HG03521 (cell line): Measurements from ENCODE around the gene LMCD1.
"Not testable (repeated sequence)": the region's sequence is repeated elsewhere in the genome, so short reads cannot be mapped to it uniquely, and the experiment has no call there.

ENCODE experiments used
- ATAC-seq: cut with Tn5 transposase; IDR thresholded peaks from one replicate; pipeline ENCODE4 v1.9.1; 2021; ENCODE audit warnings: mild to moderate bottlenecking, moderate library complexity; ENCODE audit not compliant: unreplicated experiment

LMCD1 gene

DNA sequence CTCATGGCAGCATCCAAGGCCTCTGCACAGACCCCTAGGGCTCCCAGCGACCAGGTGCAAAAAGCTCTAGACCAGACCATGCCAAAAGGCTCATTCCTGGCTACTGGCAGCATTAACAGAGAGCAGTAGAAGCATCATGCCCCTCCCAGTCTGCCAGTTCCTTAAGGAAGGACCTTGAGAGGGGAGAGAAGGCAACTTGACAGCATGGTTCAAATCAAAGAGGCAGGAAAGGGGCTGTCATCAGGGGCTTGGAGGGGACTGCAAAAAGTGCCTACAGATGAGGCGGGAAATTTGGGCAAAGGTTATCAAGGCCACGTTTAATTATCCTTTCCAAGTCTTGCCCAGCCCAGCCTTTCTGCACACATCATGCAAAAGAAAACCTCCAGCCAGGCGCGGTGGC, 78.3 kb downstream of the LMCD1 start:
- ATAC-seq: no peak

DNA sequence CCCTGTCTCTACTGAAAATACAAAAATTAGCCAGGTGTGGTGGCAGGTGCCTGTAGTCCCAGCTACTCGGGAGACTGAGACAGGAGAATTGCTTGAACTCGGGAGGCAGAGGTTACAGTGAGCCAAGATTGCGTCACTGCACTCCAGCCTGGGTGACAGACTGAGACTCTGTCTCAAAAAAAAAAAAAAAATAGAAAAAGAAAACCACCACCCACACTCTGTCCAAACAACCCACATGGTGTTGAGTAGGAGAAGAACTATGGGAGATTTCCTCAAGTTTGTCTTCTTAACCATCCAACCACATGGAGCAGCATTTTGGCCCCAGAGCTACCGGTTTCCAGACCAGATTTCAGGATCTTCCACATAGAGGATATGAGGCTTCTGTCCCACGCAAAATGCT, 78.8 kb downstream of the LMCD1 start:
- ATAC-seq: not testable (repeated sequence)

DNA sequence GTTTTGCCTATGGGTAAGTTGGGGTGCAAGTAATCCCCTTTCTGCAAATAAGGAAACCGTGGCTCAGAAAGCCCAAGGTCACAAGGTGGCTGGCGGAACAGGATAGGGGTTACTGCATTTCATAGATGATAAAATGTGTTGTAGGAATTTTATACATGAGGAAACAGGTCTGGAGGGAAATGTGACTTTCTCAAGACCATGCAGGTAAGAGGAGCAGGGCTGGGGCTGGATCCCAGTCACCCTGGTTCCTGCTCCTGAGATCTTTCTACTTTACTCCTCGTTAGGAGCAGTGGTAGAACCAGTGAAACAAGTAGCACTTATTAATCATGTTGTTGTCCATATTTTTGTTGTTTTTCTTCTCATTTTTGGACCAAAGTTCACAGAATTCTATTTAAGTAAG, 79.8 kb downstream of the LMCD1 start:
- ATAC-seq: no peak

GRCh38 chr3:8581806-8582445, 80.3 kb downstream of the LMCD1 start:
- ATAC-seq: no peak

DNA sequence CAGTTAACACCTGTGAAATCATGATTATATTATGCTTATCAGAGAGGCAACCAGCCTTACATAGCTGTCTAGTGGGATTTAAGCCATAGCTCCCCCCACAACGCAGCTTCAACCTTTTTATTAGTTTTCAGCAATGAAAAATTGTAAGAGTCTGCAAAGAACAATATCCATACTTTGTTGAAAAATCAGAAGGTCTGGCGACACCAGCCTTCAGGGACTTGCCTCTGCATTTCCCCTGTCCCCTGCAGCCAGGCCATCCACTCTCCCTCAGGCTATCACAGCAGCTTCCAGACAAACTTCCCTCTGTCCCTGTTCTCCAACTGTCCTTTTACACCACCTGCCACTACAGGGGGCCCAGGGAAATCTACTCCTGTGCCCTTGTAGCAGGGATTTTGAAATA, 83.0 kb downstream of the LMCD1 start:
- no peak for ATAC-seq

DNA sequence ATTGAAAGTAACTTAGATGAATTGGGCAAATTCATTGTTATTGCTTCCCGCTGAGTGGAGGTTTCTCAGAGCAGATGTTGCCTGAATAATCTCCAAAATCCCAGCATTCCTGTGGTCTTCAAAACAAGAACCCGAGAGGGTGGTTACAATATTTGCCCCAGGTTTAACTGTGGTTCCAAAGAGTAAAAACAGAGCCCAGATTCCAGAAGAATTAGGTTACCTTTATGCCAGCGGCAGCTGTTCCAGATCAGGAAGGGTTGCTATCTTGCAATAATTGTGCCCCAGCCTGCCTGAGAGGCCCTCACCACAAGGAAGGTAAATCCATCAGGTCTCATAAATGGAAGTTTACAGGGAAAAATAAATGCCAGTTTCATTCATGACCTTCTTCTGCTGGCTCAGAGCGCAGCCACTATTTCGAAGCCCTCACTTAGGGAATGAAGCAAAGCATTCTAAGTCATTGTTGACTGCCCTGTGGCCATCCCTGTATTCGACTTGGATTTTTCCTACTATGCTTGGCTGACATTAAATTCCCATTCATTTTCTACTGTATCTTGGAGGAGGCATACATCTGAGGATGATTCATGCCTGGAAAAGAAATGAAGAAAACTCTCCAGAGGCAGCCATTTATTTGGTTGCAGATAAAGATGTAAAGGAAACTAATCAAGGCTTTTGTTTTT, 88.4 kb downstream of the LMCD1 start:
- no peak for ATAC-seq

GRCh38 chr3:8593021-8593827, 91.6 kb downstream of the LMCD1 start:
- ATAC-seq: no peak

GRCh38 chr3:8595252-8595651, 93.6 kb downstream of the LMCD1 start:
- no peak for ATAC-seq

DNA sequence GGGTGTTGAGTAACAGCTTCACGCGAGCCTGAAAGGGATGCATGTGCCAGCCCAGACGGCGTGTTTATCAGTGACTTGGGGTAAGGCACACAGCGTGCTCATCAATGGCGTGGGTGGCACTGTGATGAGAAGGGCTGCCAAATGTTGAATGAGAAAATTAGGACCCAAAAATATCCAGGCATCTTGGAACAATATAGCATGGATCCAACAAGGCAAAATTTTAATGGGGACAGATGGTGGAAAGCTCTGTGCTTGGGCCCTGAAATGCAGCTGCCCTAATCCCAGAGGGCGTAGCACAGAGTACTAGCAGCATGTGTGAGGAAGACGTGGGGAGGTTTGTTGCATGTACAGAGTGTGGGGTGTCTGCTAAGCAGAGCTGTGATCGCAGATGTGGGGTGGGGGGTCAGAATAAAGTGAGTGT, 94.1 kb downstream of the LMCD1 start:
- ATAC-seq: no peak

DNA sequence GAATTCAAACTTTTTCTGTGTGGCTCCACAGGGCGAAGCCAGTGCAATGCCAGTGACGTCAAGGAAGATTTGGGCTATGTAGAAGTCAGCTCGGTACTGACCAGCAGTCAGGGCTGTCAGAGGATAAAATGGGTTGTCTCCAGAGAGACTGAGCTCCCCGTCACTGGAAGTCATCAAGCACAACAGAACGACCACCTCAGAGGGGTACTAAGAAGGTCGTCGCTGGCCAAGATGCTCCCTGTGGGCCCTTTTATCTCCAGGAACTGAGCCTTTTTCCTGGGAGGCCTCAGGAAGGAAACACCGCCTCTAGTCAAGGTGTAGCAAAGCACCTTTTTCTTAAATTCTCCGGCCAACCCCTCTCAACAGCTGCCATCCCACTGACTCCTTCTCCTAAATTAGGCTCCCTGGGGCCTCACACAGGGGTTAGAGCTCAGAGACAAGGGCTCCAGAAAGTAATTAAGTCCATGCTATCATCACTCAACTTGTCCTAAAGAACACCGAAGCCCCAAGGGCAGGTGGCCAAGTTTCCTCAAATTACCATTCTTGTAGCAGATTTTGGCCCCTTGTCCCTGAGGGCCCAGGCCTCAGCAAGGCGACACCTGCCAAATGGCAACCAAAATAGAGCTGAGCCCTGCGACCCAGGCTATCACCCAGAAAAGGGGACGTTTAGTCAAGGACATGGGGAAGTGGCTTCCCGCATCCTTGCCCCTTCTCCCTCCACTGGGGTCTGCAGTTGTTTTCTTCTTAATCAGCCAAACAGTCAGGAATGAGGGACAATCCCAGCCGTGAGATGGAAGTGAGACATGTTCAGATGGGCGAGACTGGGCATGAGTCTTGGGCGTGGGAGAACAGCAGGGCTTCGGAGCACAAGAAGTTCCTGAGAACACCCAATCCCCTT, 94.9 kb downstream of the LMCD1 start:
- ATAC-seq: no peak

- ATAC-seq: no peak
Measured at GRCh38 chr3:8597219-8597853, 95.7 kb downstream of the LMCD1 start.

- ATAC-seq: no peak
Measured at GRCh38 chr3:8599146-8599545, 97.5 kb downstream of the LMCD1 start.

GRCh38 chr3:8600457-8600856, 98.8 kb downstream of the LMCD1 start:
- ATAC-seq: no peak

DNA sequence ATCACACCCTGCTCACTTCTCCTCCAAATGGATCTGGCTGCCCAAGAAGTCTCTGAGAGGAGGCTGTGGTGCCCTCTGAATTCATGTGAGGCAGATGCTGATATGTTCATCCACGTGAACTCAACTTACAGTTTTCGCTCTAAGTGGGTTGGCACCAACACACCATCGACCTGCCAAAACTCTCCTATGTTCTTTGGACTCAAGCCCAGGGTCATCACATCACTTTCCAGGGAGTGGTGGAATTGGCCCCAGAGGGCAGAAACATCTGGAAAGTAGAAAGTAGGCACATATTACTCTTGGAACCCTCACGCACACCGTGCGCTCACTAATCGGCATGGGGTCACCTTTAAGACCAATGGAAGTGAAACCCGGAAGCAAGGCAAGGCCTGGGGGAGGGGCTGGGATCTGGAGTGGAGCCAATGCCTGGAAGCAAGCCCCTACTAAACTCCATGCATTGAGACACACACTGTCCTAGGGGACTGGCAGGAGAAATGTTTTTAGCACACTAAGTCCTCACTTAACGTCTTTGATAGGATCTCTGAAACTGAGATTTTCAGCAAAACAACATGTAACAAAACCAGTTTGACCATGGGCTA, 101.6 kb downstream of the LMCD1 start:
- ATAC-seq: no peak

DNA sequence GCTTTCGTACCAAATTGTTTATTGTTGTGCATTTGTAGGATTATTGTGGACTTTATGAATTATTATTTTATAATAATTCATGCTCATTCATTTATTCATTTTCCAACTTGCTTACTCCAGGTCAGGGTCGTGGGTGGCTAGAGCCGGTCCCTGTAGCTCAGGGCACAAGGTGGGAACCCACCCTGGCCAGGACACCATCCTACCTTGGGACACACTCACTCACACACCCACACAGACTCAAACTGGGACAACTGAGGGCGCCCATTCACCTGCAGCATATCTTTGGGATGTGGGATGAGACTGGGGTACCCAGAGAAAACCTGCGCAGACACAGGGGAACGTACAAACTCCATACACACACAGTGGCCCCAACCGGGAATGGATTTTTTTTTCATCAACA, 102.4 kb downstream of the LMCD1 start:
- no peak for ATAC-seq

DNA sequence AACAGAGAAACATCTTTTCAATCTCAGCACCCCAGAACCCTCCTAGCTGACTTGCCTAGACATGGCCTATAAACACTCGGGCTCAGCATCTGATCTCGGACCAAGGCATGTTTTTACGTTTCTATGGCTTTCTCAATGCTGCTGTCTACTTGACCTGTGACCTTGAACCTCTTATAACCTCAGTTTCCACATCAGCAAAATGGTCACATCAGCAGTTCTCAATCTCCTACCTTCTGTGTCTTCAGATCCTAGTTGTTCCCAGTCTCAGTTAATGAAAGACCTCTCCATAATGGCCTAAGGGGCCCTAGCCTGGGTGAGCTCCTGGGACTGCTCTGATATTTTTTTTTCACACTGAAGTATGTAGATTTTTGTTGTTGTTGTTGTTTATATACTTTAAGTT, 103.4 kb downstream of the LMCD1 start:
- no peak for ATAC-seq

- ATAC-seq: no peak
Measured at GRCh38 chr3:8606701-8607231, 105.1 kb downstream of the LMCD1 start.

DNA sequence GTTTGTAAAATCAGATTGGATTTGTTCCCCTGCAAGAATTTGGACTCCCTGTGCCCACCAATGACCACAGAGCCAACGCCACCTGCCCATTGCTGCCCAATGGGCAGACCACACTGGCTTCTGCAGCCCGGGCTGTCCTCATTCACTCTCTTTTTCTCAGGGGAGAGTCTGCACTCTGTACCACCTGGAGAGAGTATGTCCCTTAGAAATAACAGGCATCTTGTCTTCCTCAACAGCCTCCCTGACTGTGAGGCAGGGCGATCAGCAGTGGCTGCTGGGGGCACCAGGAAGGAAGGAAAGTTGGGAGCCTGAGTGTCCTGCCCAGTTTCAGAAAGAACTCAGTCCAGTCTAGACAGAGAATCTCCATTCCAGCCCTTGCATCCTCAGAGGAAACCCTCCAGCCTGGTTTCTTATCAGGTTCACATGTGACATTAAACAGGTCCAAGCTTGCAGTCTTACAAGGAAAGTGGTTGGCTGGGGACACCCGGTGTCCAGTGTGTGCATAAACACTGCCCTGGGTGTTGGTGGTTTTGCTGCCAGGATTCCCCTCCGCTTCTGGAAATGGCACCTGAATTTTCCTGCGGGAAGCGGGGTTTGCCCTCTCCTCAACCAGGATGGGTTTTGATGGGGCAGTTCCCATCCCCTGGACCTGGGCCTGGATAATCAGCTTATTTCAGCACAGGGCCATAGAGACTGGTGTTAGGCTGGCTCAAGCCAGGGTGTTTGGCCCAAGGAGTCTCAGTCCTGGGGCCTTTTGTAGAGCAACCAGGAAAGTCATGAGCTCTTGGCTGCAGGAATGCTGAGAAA, 105.8 kb downstream of the LMCD1 start:
- no peak for ATAC-seq
